CD4-positive, alpha-beta memory T cell (primary cell): ENCODE measurements around the gene SLC2A4. TPM values are rescaled to one million over a fixed set of nuclear protein-coding genes. Genes with fewer than 3 reads are reported as not detected.

Experiments used
- CTCF ChIA-PET: fragments of 350-600 bp; sonication (Branson Sonifier 250); formaldehyde crosslinking; loops from one replicate; lab custom pipeline; 2021; ENCODE audit warnings: inconsistent platforms; ENCODE audit not compliant: partially characterized antibody; lab: Charles Lee
- POLR2A ChIA-PET: fragments of 350-600 bp; sonication (Branson Sonifier 250); formaldehyde crosslinking; loops from one replicate; lab custom pipeline; 2021; ENCODE audit not compliant: partially characterized antibody; lab: Charles Lee
- DNase-seq, 5 donors: peaks; one replicate each; pipeline versions ENCODE4 v3.0.0 to v3.0.0-alpha.2; 2020 to 2022; ENCODE audit warnings: mixed read lengths in 1 of 5
- H3K27ac ChIP-seq: one replicate; pipeline ENCODE4 v1.7.0; 2013; ENCODE audit warnings: low read depth, low read length
- H3K27me3 ChIP-seq: 2 replicates; pipeline ENCODE4 v1.7.0; 2013; ENCODE audit warnings: mild to moderate bottlenecking, low read length, moderate library complexity; ENCODE audit not compliant: insufficient read depth
- H3K36me3 ChIP-seq: 2 replicates; pipeline ENCODE4 v1.7.0; 2013; ENCODE audit warnings: mild to moderate bottlenecking, low read length, moderate library complexity; ENCODE audit not compliant: insufficient read depth
- H3K4me1 ChIP-seq: 2 replicates; pipeline ENCODE4 v1.7.0; 2013; ENCODE audit warnings: mild to moderate bottlenecking, low read length, moderate library complexity; ENCODE audit not compliant: insufficient read depth
- H3K4me3 ChIP-seq, 2 donors: one replicate each; pipeline ENCODE4 v1.7.0; 2013; ENCODE audit warnings: low read length in 2 of 2, mild to moderate bottlenecking in 1 of 2
- H3K9me3 ChIP-seq, 2 donors: one replicate each; pipeline ENCODE4 v1.7.0; 2013; ENCODE audit warnings: low read length in 2 of 2, control low read depth in 1 of 2; ENCODE audit not compliant: control insufficient read depth in 1 of 2
- H3K27ac Mint-ChIP-seq, 7 donors: one replicate each; pipeline ENCODE4 v1.8.0; 2020 to 2021; ENCODE audit warnings: mixed read lengths in 7 of 7, mild to moderate bottlenecking in 6 of 7, inconsistent platforms in 3 of 7, moderate library complexity in 3 of 7
- H3K27me3 Mint-ChIP-seq, 2 donors: one replicate each; pipeline ENCODE4 v1.8.0; 2020 to 2021; ENCODE audit warnings: mixed read lengths in 2 of 2
- H3K36me3 Mint-ChIP-seq, 2 donors: one replicate each; pipeline ENCODE4 v1.8.0; 2020 to 2021; ENCODE audit warnings: mixed read lengths in 2 of 2, inconsistent platforms in 1 of 2, mild to moderate bottlenecking in 1 of 2
- H3K4me1 Mint-ChIP-seq, 4 donors: one replicate each; pipeline ENCODE4 v1.8.0; 2020 to 2021; ENCODE audit warnings: mixed read lengths in 4 of 4, mild to moderate bottlenecking in 1 of 4
- H3K4me3 Mint-ChIP-seq, 8 donors: one replicate each; pipeline ENCODE4 v1.8.0; 2020 to 2021; ENCODE audit warnings: mixed read lengths in 8 of 8, mild to moderate bottlenecking in 7 of 8, moderate library complexity in 6 of 8, inconsistent platforms in 3 of 8
- H3K9me3 Mint-ChIP-seq, 8 donors: one replicate each; pipeline ENCODE4 v1.8.0; 2020 to 2021; ENCODE audit warnings: mixed read lengths in 8 of 8, mild to moderate bottlenecking in 5 of 8, inconsistent platforms in 3 of 8, moderate library complexity in 1 of 8
- intact Hi-C: fragments of 100-400 bp; cut with micrococcal nuclease; formaldehyde crosslinking; loops from one replicate; pipeline ENCODE4 v1.15.1; 2023
- polyA plus RNA-seq, 2 donors: library from polyadenylated mRNA; unstranded; fragments of 300-500 nt; fragmentation: Illumina TruSeq; gene quantifications; one replicate each; pipeline ENCODE4 v1.2.3, GENCODE V29; 2021
- total RNA-seq, 2 experiments: library from RNA; stranded (reverse); gene quantifications; one replicate each; pipeline ENCODE4 v1.2.3, GENCODE V29; 2021

The SLC2A4 gene
- total and polyA plus RNA-seq, 4 experiments from 2014 or later, result not detected

DNA sequence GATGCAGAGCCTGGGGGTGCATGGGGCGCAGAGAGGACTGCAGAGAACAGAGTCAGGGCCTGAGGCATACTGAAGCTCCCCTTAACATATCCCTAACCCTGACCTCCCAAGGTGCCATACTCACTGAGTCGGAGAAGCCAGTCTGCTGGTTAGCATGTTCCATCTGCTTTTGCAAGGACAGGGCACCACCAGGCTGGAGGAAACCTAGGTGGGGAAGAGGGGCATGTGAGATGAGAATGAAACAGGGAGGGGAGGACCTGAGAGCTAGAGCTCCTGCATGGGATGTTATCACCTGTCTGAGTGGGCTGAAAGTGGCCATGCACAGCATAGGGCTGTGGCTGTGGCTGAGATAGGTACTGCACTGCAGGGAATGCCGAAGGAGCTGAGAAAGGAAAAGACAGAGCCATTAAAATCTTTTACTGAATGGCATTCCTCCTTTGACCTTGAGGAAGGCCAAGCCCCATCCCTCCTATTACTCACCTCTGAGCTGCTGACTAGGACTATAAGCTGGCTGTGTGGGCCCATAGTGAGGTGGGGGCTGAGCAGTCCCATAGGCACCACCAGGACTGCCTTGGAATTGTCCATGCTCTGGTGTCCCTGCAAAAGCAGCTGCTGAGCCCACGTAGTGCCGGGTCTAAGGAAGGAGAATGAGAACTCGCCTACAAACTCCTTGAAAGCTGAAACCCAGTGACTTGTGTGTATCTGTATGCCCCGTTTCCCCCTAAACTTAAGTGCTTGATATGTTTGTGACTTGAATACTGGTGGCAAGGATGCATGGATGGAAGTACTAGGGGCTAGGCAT is 31.8 kb downstream of the SLC2A4 start:
- Histone ChIP-seq H3K4me3 (no peak overlapping the region), H3K4me1 (peaks cover 62% of the 10 kb centered on the region), H3K27ac (peak overlapping the region; percentile 83), H3K9me3 (no peaks in the 10 kb centered on the region), H3K27me3 (no peaks in the 10 kb centered on the region), H3K36me3 (peaks cover 62% of the 10 kb centered on the region)
- Mint-ChIP-seq H3K4me3 (peak overlapping the region; percentile 41 to 84 (median 68)), H3K36me3 (peaks cover 55 to 81% of the 10 kb centered on the region in 2 donors), H3K4me1 (peaks cover 41 to 78% (median 58%) of the 10 kb centered on the region in 4 donors), H3K27me3 (no peaks in the 10 kb centered on the region), H3K27ac (peak overlapping the region; percentile 80 to 96 (median 92)), H3K9me3 (peaks cover 0 to 7% (median 0%) of the 10 kb centered on the region in 8 donors)
- CTCF ChIA-PET, result interaction anchor here (0.6 to 4.2 kb wide), 5 partner anchors 9 to 23 kb away, joined by 3 to 21 read pairs (median 6); partner anchors contain the start of gene ACAP1
- POLR2A ChIA-PET, result interaction anchor here (0.6 to 9.3 kb wide), 21 partner anchors 9 to 532 kb away, joined by 3 to 187 read pairs (median 5); partner anchors contain the start of genes ACADVL, ACAP1, DLG4 and DVL2
- no peak for DNase-seq
- intact Hi-C loops, result no loop called here

DNA sequence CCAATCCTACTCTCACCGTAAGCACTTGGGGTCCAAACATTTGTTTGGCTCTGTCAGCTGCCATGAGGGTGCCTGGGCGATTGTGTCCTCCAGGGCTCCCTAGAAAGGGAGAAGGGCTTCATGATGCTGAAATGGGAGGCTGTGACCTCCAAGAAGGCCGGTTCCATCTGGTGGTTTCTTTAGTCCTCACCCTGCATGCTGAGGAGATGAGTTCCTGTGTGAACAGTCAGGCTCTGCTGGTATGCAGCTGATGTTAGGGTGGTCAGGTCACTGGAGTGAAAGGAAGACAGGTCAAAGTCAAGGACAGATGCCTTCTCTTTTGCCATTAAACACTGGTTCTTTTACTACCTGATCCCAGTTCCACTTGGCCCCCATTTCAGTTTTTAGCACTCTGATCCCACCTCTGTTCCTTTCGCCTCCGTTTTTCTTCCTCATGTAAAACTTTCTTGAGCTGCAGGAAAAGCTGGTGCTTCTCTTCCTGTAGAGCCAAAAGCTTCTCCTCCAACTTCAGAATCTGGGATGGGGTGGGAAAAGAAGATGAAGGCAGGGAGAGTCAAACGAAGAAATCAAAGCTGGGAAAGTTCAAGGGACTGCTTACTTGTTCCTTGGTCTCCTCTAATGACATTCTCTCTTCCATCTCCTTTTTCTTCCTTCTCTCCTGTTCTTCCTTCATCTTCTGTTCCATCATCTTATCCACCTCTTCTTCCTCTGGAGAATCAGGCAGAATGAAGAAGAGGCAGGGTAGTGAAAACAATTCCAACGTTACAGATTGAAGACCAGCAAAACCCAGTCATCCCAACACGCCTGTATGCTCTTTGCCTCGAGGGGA is 32.6 kb downstream of the SLC2A4 start:
- Mint-ChIP-seq H3K27me3 (no peaks in the 10 kb centered on the region), H3K4me3 (peak overlapping the region; percentile 67 to 85 (median 83)), H3K4me1 (peaks cover 38 to 73% (median 52%) of the 10 kb centered on the region in 4 donors), H3K36me3 (peaks cover 57 to 80% of the 10 kb centered on the region in 2 donors), H3K9me3 (peaks cover 0 to 7% (median 0%) of the 10 kb centered on the region in 8 donors), H3K27ac (peak overlapping the region; percentile 91 to 98 (median 95))
- ChIA-PET POLR2A (interaction anchor here (0.9 to 9.3 kb wide), 21 partner anchors 9 to 373 kb away, joined by 3 to 187 read pairs (median 7); partner anchors contain the start of genes ACADVL, ACAP1, DLG4 and DVL2), CTCF (interaction anchor here (0.6 to 4.2 kb wide), 7 partner anchors 8 to 123 kb away, joined by 3 to 21 read pairs (median 5); partner anchors contain the start of gene ACAP1)
- H3K27me3 ChIP-seq, result no peaks in the 10 kb centered on the region
- peak overlapping the region; percentile 5 to 68 for H3K4me3 ChIP-seq
- peak overlapping the region; percentile 83 for H3K27ac ChIP-seq
- intact Hi-C loops, result no loop called here
- no peaks in the 10 kb centered on the region for H3K9me3 ChIP-seq
- no peak for DNase-seq
- H3K4me1 ChIP-seq, result peaks cover 58% of the 10 kb centered on the region
- peaks cover 67% of the 10 kb centered on the region for H3K36me3 ChIP-seq

DNA sequence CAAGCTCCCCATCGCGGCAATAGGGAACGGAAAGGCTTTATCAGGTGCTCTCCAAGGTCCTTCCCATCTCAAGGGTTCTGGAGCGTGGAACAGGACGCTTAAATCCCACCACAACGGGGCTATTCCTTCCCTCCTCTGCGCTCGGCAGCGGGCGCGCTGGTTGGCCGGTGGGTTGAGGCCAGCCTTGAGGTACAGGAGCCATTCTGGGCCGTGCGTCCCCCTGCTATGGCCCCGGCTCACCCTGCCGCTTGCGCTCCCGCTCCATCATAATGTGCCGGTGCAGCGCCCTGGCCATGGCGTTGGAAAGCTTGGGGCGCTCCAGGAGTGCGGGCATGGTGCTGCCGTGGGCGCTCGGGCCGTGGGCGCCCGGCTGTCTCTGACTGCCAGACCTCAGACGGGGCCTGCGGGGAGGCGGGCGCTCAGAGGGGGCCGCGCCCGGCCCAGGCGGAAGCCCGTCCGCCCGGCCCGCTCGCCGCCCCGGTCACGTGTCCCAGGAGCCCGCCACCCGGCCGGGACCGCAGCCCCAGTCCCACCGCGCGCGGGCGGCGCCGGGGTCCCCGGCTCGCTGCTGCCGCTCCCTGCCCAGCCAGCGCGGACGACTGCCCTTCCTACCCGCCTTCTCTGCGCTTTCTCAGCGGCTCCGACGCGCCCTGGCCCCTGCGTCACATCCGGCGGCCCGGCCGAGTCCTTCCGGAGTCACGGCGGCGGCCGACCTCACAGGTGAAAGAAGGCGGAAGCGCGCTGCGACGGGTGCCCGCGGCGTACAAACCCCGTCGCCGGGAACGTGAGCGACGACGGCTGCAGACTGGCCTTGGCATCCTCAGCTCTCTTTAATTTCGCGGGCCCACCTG is 33.4 kb downstream of the SLC2A4 start, which contains the start of gene GPS2:
TSS of gene GPS2 (minus strand) at position 642 of the 851 bp plus-strand sequence. CDS start at position 334, 308 bp downstream.
- CTCF ChIA-PET, result interaction anchor here (0.6 to 4.2 kb wide), 7 partner anchors 10 to 122 kb away, joined by 3 to 21 read pairs (median 6); partner anchors contain the start of gene ACAP1
- Mint-ChIP-seq H3K36me3 (peaks cover 52 to 72% of the 10 kb centered on the region in 2 donors), H3K27me3 (no peaks in the 10 kb centered on the region), H3K27ac (peak within 1 kb of the TSS; percentile 92 to 98 (median 96)), H3K4me3 (peak within 1 kb of the TSS; percentile 83 to 97 (median 92)), H3K9me3 (peaks cover 0 to 7% (median 0%) of the 10 kb centered on the region in 8 donors), H3K4me1 (peaks cover 29 to 64% (median 44%) of the 10 kb centered on the region in 4 donors)
- intact Hi-C loops, result loop anchor here (1.0 kb wide), 2 partner anchors 8 to 14 kb away; partner anchors contain the start of genes EIF5A and NEURL4
- Histone ChIP-seq H3K36me3 (peaks cover 59% of the 10 kb centered on the region), H3K27me3 (no peaks in the 10 kb centered on the region), H3K4me3 (peak within 1 kb of the TSS; percentile 68 to 76), H3K9me3 (no peaks in the 10 kb centered on the region), H3K27ac (peak within 1 kb of the TSS; percentile 83), H3K4me1 (peaks cover 50% of the 10 kb centered on the region)
- DNase-seq, result peak; percentile 92 to 94 (median 93)
- POLR2A ChIA-PET, result interaction anchor here (0.8 to 9.3 kb wide), 23 partner anchors 10 to 372 kb away, joined by 3 to 187 read pairs (median 6); partner anchors contain the start of genes ACADVL, ACAP1, DLG4 and DVL2

DNA sequence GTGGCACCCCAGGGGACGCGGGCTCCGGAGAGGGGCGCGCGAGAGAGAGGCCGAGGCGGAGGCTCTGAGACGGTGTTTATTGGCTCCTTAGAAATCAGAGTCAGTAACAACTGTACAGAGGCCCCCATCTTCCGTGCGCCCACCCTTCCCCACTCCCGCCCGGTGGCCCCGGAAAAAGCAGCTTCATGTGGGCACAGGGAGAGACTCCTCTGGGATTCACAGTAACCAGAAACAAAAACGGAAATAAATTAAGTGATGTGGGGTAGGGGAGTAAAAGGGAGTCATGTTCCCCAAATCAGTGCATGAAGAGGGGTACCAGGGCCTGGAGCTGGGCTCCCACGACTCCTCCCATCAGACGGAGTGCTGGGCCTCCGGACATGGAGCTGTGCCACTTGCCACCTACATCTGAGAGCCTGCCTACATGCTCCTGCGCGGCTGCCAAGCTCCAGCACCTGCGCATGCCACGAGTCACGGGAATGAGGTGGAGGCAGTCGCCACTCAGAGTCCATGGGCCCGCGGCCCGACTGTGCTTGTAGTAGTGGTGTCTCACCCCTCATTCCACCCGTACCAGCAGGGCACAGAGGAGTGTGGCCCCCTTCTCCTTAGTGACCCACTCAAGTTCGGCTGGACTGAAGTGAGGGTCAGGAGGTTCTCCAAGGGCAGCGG is 34.2 kb downstream of the SLC2A4 start:
- no peak for DNase-seq
- H3K9me3 Mint-ChIP-seq, result peaks cover 0 to 7% (median 0%) of the 10 kb centered on the region in 8 donors
- ChIA-PET CTCF (interaction anchor here (1.0 to 4.2 kb wide), 5 partner anchors 9 to 121 kb away, joined by 3 to 21 read pairs (median 5); partner anchors contain the start of gene ACAP1), POLR2A (interaction anchor here (0.6 to 9.3 kb wide), 22 partner anchors 10 to 371 kb away, joined by 3 to 187 read pairs (median 6); partner anchors contain the start of genes ACADVL, ACAP1, DLG4 and DVL2)
- no peaks in the 10 kb centered on the region for H3K27me3 Mint-ChIP-seq
- H3K27ac Mint-ChIP-seq, result peak overlapping the region; percentile 92 to 98 (median 96)
- peak overlapping the region; percentile 83 for H3K27ac ChIP-seq
- H3K4me1 ChIP-seq, result peaks cover 42% of the 10 kb centered on the region
- H3K4me1 Mint-ChIP-seq, result peaks cover 22 to 57% (median 36%) of the 10 kb centered on the region in 4 donors
- H3K27me3 ChIP-seq, result no peaks in the 10 kb centered on the region
- intact Hi-C loops, result loop anchor here (1.0 kb wide), 2 partner anchors 8 to 14 kb away; partner anchors contain the start of genes EIF5A and NEURL4
- H3K4me3 Mint-ChIP-seq, result peak overlapping the region; percentile 80 to 97 (median 92)
- peaks cover 44 to 67% of the 10 kb centered on the region in 2 donors for H3K36me3 Mint-ChIP-seq
- H3K4me3 ChIP-seq, result peak overlapping the region; percentile 68 to 76
- H3K9me3 ChIP-seq, result no peaks in the 10 kb centered on the region
- H3K36me3 ChIP-seq, result peaks cover 52% of the 10 kb centered on the region

DNA sequence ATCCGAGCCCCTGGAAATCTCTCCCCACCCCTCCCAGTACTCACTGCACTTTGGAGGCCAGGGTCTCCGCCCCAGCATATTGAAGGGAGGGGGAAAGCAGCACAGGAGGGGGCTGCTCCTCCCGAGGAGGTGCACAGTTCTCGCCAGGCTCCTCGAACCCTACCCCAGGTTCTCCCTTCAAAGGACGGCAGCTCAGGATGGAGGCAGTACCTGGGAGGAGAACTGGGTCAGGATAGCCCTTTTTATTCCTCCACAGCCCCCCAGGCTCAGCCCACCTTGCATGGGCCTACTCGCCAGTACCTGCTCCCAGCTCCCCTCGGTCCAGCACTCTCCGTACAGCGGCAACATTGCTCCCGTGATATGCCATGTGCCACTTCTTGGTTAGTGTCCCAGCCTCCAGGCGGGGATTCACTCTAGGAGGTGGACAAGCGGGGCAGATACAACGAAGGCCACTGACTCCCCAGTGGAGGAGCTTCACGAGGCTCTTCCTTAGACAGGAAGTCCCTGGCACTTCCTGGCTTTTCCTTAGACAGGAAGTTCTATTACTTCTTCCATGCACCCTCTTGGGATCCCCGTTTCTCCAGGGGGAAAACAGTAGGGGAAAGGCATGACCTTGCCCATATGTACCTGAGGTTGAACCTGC is 35.8 kb downstream of the SLC2A4 start:
- H3K4me1 ChIP-seq, result peaks cover 34% of the 10 kb centered on the region
- Mint-ChIP-seq H3K36me3 (peaks cover 39 to 68% of the 10 kb centered on the region in 2 donors), H3K27ac (peak overlapping the region in 4 of 7 donors; percentile 41 to 86 (median 61)), H3K4me3 (peak overlapping the region in 3 of 8 donors; percentile 10 to 67 (median 66)), H3K27me3 (no peaks in the 10 kb centered on the region), H3K4me1 (peaks cover 13 to 44% (median 27%) of the 10 kb centered on the region in 4 donors), H3K9me3 (peaks cover 0 to 5% (median 0%) of the 10 kb centered on the region in 8 donors)
- no peak overlapping the region for H3K27ac ChIP-seq
- no peak for DNase-seq
- ChIA-PET CTCF (interaction anchor here (0.9 to 2.3 kb wide), 4 partner anchors 19 to 38 kb away, joined by 3 to 8 read pairs (median 5); partner anchors contain the start of genes ACAP1 and TMEM95), POLR2A (interaction anchor here (1.0 to 9.3 kb wide), 6 partner anchors 8 to 120 kb away, joined by 3 to 187 read pairs (median 6); partner anchors contain the start of genes ACAP1 and NEURL4)
- no peaks in the 10 kb centered on the region for H3K9me3 ChIP-seq
- H3K27me3 ChIP-seq, result no peaks in the 10 kb centered on the region
- intact Hi-C loops, result no loop called here
- peaks cover 51% of the 10 kb centered on the region for H3K36me3 ChIP-seq
- no peak overlapping the region for H3K4me3 ChIP-seq
